GM18858 (cell line): ENCODE results near the gene MDM1.
A peak's percentile ranks its signal among the peaks of the same experiment; 100 is the strongest.

Experiments
- ATAC-seq: cut with Tn5 transposase; IDR thresholded peaks from one replicate; pipeline ENCODE4 v1.9.1; 2021; ENCODE audit not compliant: unreplicated experiment

The MDM1 gene

DNA sequence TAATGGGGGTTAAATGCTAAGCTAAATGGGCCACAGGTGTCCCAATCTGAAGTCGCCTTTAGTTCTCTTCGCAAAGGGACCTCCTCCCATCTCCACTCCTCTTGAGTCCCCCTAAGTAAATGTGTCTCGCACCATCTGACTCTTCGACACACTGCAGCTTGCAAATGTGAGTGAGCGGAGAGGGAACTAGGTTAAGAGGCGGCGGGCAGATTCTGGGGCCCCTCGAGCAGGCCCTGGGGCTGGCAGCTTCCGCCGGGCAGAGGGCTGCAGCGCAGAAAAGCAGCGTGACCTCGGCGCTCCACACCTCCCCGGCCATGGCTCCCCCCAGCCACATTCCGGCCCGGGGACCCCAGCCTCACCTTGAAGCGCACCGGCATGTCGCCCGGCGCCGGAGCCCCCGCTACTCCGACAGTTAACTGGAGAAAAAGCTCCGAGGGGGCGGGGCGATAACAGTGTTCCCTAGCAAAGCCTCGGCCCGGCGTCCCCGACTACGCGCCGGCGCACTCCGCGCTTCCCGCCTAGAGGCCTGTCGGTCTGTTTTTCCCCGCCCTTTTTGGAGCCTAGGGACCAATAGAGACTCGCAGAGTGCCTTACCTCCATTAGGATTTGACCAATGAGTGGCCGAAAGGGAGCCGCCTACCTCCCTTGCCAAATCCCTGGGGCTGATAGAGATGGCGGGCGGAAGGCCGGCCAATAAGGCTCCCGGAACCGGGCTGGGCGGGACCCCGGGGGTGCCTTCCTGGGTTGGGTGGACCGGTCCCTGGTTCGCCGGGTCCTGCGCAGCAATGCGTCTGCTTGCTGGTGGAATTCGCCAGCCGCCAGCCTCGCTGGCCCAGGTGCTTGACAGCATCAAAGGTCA is at the start of gene MDM1:
Gene MDM1, minus strand, starts transcription at position 494 of the 859 bp plus-strand sequence. Its CDS starts 117 bp downstream, at position 377.
- ATAC-seq = peak; percentile 97

DNA sequence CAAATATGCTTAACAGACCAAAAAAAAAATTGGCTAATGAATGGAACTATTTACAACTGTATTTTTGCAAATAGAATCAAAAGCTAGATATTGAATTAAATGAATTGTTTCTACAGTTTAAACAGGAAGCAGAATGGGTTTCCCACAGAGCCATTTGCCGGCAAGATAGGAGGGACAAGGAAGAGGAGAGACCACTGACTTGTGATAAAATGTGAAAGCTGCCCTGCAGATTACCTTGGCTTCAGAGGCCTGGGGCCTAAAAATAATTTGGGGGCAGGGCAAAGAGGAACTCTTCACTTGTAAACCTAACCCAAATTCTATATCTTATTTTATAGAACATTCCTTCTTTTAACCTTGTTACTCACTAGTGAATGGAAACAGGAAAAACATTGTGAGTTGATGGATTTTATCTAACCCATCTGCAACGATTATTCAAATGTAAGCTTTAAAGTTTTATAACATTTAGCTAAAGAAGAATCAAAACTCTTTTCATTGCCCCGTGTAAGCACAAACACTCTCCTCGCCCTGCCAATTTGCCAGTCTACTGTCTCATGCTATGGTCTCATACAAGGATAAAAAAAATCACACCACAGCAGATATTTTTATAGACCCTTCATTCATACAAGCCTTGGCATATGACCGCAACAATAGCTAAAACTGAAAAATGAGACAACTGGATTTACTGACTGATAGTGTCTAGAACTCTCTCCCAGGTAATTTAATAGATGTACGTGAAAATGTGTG is 49.5 kb upstream of the MDM1 start:
- no peak for ATAC-seq

- no peak for ATAC-seq
These were observed 46.9 kb upstream of the MDM1 start for GRCh38 chr12:68378872-68379606.

GRCh38 chr12:68377881-68378280 is 45.7 kb upstream of the MDM1 start:
- ATAC-seq = no peak

DNA sequence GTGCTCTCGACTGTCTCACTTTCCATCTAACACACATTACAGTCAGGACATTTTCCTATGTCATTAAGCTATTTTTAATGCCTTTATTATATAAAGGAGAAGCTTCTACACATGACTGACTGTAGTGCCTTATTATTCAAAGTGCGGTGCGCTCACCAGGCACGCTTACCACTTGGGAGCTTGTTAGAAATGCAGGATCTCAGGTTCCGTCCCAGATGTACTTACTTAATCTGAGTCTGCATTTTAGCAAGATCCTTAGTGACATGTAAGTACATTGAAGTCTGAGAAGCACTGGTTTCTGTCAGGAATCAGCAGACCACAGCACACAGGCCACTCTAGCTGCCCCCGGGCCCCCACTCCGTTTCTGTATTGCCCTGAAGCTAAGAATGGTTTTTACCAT is 44.7 kb upstream of the MDM1 start:
- no peak for ATAC-seq

DNA sequence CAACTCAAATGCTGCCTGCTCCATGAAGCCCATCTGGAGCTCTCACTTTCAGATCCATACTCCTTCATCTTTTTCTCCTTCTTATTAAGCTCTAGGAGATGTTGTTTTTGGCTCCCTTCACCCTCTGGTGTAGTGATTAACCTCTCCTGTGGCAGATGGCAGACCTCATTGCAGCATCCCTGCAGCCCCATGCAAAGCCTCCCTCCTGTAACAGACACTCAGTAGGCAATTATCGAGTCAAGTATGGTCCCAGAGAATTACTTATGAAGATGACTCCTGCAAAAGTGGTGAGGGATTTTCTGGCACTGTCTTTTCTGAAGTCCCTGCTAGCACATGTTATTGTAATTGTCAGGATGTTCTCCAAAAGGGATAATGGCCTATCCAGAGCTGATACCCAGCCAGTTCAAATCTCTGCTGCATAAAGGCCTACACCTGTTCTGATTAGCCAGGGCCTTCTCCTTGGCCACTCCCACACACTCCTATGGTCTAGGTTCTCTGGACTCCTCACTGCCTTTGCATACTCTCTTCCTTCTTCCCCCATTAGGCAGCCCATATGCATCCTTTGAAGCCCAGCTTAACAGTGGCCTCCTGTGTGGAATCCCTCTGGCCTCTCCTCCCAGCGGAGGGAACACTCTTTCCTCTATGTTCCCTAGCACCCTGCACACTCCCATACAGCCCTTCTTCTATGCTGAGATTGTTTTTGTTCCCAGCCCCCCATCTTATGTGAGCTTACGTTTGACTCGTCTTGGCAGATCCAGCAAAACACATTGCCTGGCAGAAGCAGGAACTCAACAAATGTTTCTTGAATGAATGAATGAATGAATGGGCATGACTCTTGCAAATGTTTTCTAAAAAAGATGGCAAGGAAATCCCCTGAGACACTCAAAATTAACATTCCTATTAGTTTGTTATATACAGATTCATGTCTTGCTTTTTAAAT is 43.9 kb upstream of the MDM1 start:
- ATAC-seq = no peak

DNA sequence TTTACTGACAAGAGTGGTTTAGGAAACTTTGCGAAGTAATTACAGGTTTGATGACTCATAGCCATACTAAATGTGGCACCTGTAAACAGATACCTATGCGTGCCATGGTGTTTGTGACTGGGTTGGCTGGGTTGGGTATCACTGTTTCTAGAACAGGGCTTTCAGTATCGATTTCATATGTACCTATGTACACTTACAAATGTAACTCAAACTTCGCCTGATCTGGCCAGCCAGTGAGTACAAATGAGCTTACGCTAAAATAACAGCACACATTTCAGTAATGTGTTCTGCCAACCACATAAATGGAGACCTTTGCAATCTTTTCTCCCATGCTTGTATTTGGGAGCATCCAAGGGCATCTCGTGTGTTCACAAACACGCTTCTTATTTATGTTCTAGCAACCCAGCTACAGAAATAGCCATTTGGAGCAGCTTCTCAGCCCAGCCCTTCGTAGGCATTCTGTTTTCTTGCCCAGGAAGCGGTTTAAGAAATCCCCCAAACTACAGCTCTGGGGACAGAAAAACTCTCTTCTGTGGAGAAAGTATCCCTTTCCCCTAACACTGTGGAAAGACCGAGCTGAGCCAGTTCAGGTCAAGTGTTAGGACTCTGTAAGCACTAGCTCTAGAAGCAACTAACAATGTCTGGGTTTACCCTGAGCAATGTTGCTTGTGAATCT is 42.3 kb upstream of the MDM1 start:
- ATAC-seq = peak; percentile 94

DNA sequence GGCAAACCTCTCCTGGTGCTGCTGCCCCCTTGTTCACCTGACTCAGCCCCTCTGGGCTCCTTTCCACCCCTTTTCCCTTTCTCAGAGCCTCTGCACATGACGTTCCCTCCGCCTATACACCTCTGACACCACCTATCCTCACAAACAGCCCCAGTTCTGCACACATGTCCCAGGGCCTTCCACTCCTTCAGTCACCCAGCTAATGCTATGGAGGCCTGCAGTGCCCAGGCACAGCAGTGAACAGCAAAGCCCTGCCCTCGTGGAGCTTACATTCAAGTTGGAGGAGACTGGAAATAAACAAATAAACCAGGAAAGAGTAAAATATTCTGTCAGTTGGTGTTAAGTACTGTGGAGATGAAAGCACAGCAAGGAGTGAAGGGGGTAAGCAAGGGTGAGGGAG is 38.5 kb upstream of the MDM1 start:
- ATAC-seq = no peak

DNA sequence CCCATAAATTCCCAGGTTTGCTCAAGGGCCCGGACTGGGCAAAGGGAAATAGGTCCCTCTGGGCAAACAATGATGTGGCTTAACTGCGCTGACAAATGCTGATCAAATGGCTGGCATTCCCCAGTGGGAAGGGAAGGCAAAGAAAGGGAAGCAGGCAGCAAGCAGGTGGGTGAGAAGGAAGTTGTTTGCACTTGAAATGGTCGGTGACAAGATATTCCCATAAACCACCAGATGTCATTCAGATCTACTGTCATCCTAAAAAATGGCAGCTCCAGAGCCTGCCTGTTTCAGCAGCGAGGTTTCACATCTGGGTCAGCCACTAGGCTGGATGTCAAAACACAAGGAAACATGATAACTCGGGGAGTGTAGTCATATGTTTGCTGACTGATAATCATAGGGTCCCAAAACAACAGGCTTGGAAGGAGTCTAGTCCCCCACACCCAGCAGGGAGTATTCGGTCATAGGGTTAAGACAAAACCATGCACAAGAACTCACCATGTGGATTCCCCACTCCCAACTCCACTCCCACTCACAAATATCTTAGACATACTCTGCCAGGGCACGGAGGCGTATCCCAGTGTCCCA is 37.9 kb upstream of the MDM1 start:
- no peak for ATAC-seq

GRCh38 chr12:68368327-68368726 is 36.2 kb upstream of the MDM1 start:
- no peak for ATAC-seq

DNA sequence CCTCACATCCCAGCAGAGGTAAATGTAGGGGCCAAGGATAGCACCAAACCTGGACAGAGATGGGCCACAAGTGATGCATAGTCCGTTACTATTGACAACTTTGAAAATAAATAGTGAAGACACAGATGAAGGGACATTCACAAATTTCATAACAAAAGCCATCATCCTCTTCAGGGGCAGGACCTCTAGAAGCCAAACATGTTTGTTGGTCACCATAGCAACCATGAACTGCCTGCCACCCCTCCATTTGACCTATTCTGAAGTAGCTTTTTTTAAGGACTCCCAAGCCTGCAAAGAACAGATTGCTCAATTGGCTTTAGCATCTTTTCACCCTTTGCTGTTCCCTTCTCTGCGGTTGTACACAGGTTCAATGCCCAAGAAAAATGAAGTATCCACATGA is 35.7 kb upstream of the MDM1 start:
- ATAC-seq = no peak

GRCh38 chr12:68367116-68367515 is 35.0 kb upstream of the MDM1 start:
- no peak for ATAC-seq

DNA sequence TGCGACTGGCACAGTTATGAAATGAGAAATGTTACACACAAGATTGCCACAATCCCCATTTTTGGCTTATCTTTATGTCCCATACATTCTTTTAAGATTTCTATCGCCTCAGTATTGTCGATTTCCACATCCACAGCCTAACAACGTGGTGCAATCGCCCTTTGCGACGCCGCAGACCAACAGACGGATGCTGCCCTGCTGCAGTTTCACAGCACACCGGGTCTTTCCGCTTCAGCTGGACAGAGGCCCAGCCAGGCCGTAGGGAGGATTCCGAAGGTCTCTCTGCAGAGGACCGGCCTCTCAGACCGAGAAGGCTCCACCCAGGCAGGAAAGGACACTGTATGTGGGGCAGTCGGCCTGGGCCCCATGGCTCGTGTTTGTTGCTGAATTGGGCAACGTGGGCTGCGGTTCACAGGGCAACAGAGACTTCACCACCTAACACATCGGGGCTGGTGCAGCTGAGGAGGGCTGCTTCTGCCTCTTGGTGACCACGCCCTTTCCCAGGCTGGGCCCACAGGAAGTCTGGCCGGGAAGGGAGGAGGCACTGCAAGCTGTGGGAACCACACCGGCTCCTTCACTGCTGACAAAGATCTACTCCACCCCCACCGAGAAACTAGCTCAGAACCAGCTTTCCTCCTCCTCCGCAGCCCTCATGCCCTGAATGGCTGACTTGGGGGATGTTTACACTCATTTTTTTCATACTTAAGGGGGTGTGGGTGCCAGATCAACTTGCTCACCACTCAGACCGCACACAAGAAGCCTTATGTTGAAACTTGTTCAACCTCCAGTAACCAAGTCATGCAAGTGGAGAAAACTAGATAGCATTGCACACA is 32.9 kb upstream of the MDM1 start:
- peak; percentile 64 for ATAC-seq

- ATAC-seq = no peak
These were observed 32.2 kb upstream of the MDM1 start for GRCh38 chr12:68364328-68364727.

GRCh38 chr12:68361953-68362352 is 29.8 kb upstream of the MDM1 start:
- no peak for ATAC-seq

- no peak for ATAC-seq
These were observed 27.5 kb upstream of the MDM1 start for GRCh38 chr12:68359674-68360073.

DNA sequence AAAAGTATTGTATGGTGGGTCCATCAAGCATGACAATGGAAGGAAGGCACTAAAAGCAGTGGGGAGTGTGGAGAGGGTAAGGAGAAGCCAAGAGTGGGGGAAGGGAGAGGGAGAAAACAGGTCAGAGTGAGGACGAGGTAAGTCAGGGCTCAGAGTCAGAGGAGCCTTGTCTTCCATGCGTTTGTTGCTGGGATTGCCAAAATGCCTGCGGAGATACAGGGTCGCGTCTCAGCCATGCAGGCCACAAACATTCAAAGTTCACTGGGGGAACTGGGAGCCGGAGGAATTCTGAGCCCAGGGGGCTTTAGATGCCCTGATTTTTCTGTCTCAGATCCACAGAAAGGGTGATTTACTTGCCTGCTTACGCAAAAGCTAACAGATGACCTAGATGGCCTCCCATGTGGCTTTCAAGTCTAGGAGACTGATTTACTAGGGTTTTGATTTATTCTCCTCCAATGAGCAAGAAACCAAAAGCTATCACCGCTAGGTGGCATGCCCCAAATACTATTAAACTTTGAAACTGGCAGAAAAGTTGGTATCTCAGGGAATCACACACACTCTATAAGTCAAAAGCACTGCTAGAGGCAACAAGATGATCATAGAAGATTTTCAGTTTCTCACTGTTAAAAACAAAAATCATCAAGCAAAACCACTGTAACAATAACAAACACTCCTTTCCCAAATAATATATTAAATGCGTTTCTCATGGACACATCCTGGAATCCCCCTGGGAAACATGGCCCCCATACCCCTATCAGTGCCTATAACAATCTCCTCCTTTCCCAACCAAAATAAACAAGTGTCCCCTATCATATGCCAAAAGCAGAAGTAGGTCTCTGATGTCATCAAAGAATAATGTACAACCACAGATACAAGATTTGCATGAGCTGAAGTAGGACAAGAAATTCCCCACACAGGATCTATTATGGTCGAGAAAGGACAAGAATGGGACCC is 26.6 kb upstream of the MDM1 start:
- peak; percentile 73 for ATAC-seq

DNA sequence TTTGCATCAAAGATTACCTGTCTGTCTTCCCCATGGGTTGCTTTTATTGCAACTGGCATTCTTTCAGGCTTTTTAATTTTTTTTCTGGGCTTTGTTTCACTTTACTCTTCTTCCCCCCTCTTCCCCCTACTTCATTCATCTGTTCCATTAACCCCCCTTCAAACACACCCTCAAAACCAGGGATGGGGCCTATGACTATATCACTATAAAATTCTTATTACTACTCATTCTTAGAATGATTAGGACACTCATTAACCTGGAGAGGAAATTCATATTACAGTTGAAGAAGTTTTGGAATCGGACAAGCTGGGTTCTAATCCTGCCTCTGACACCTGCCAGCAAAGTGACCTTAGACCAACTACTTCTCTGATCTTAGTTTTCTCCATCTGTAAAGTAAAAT is 24.8 kb upstream of the MDM1 start:
- ATAC-seq = no peak
